Kidney (tissue), 22 donors: ENCODE measurements around the gene ANO10. TPM values are rescaled to one million over a fixed set of nuclear protein-coding genes. Genes with fewer than 3 reads are reported as not detected.
A peak's percentile ranks its signal among the peaks of the same experiment; 100 is the strongest.
"Not testable (repeated sequence)": the region's sequence is repeated elsewhere in the genome, so short reads cannot be mapped to it uniquely, and the experiment has no call there.

Source experiments
- DNase-seq, 5 donors: peaks; one replicate each; pipeline ENCODE4 v3.0.0-alpha.2; 2013 to 2020
- FAIRE-seq: peaks from 2 replicates; lab custom pipeline; 2012; peaks lifted over from hg19 to GRCh38; lab: Jason Lieb, UNC
- H3K27ac ChIP-seq, 2 donors: one replicate each; pipeline ENCODE4 v1.7.0; 2013; ENCODE audit warnings: low read depth in 2 of 2, low read length in 2 of 2, inconsistent platforms in 1 of 2
- H3K27me3 ChIP-seq: one replicate; pipeline ENCODE4 v1.7.1; 2013; ENCODE audit warnings: low read length, inconsistent platforms; ENCODE audit not compliant: control insufficient read depth, insufficient read depth
- H3K36me3 ChIP-seq, 3 donors: one replicate each; pipeline versions ENCODE4 v1.7.0 to v1.7.1; 2013; ENCODE audit warnings: low read length in 3 of 3, control low read depth in 1 of 3, inconsistent platforms in 1 of 3; ENCODE audit not compliant: insufficient read depth in 3 of 3, control insufficient read depth in 2 of 3
- H3K4me1 ChIP-seq, 3 donors: one replicate each; pipeline versions ENCODE4 v1.7.0 to v1.7.1; 2013; ENCODE audit warnings: low read length in 3 of 3, inconsistent platforms in 1 of 3, low read depth in 1 of 3; ENCODE audit not compliant: control insufficient read depth in 2 of 3, insufficient read depth in 2 of 3
- H3K4me3 ChIP-seq, 3 donors: one replicate each; pipeline versions ENCODE4 v1.7.0 to v1.8.1; 2013; ENCODE audit warnings: low read length in 3 of 3, control low read depth in 1 of 3, inconsistent platforms in 1 of 3
- H3K9ac ChIP-seq, 3 donors: one replicate each; pipeline versions ENCODE4 v1.7.0 to v1.7.1; 2013; ENCODE audit warnings: low read length in 3 of 3, control low read depth in 1 of 3, inconsistent platforms in 1 of 3
- H3K9me3 ChIP-seq, 3 donors: one replicate each; pipeline versions ENCODE4 v1.7.0 to v1.7.1; 2013; ENCODE audit warnings: low read length in 3 of 3, control low read depth in 1 of 3, inconsistent platforms in 1 of 3; ENCODE audit not compliant: control insufficient read depth in 2 of 3, insufficient read depth in 1 of 3
- intact Hi-C: fragments of 100-400 bp; cut with DNase I; formaldehyde crosslinking; loops from one replicate; pipeline ENCODE4 v1.11.1; 2022
- long read RNA-seq, 10 donors: library from polyadenylated mRNA in 1 of 10; unstranded in 1 of 10; transcript quantifications; one replicate each; pipeline ENCODE4 v2.0.0 and lab custom pipeline, GENCODE V29; 2021 to 2026
- polyA plus RNA-seq: library from polyadenylated mRNA; stranded (reverse); fragments of 350-450 nt; fragmentation: Illumina TruSeq; extraction: RNeasy Lipid Tissue Mini Kit (QIAGEN cat#74804); gene quantifications from one replicate; pipeline ENCODE4 v1.2.3, GENCODE V29; 2014; ENCODE audit warnings: low read depth, low replicate concordance; ENCODE audit not compliant: insufficient read depth
- total RNA-seq: library from RNA; stranded (reverse); fragmentation: NEBNext Ultra II Directional; extraction: Animal tissue kit (Norgen Biotek cat#: 25700); gene quantifications from one replicate; pipeline ENCODE4 v1.2.1, GENCODE V29; 2021
- TF ChIP-seq, protein P1 (sequence below): IDR thresholded peaks from 3 replicates; pipeline ENCODE4 v1.5.1; 2012; ENCODE audit warnings: mild to moderate bottlenecking, moderate library complexity, borderline replicate concordance; ENCODE audit not compliant: insufficient read depth; ENCODE audit errors: extremely low read depth
- donor health status: control.
- donor health status: control.
- donor health status: control.
- donor health status: control.
- donor health status: control.
- donor health status: DM: yes; HTN: yes; CAD: no.
- donor health status: Normal renal cell carcinoma (clear cell type).

ANO10 gene, protein sequence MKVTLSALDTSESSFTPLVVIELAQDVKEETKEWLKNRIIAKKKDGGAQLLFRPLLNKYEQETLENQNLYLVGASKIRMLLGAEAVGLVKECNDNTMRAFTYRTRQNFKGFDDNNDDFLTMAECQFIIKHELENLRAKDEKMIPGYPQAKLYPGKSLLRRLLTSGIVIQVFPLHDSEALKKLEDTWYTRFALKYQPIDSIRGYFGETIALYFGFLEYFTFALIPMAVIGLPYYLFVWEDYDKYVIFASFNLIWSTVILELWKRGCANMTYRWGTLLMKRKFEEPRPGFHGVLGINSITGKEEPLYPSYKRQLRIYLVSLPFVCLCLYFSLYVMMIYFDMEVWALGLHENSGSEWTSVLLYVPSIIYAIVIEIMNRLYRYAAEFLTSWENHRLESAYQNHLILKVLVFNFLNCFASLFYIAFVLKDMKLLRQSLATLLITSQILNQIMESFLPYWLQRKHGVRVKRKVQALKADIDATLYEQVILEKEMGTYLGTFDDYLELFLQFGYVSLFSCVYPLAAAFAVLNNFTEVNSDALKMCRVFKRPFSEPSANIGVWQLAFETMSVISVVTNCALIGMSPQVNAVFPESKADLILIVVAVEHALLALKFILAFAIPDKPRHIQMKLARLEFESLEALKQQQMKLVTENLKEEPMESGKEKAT
- total RNA-seq (45.7 TPM), polyA plus RNA-seq (48.2 TPM)
- long read RNA-seq, donor 1, partial matches to known transcripts = 0 of 1 reads
- long read RNA-seq, donor 1, other reads (novel, unspliced or antisense) = 0 of 1 reads
- long read RNA-seq, donor 2, partial matches to known transcripts = 0 of 2 reads
- long read RNA-seq, donor 2, other reads (novel, unspliced or antisense) = 0 of 2 reads
- long read RNA-seq, donor 3, partial matches to known transcripts = 0 of 3 reads
- long read RNA-seq, donor 3, other reads (novel, unspliced or antisense) = 0 of 3 reads
- long read RNA-seq, donor 4, partial matches to known transcripts = 0 of 1 reads
- long read RNA-seq, donor 4, other reads (novel, unspliced or antisense) = 0 of 1 reads
- long read RNA-seq, donor 5 = 0 reads
- long read RNA-seq, donor 6, partial matches to known transcripts = 0 of 2 reads
- long read RNA-seq, donor 6, other reads (novel, unspliced or antisense) = 0 of 2 reads
- long read RNA-seq, donor 7, transcript ANO10-201 (13 exons, 3,212 nt) = major isoform, 21 of 51 reads
- long read RNA-seq, donor 7, partial matches to known transcripts = 9 of 51 reads
- long read RNA-seq, donor 7, other reads (novel, unspliced or antisense) = 20 of 51 reads
- long read RNA-seq, donor 8 = 0 reads
- long read RNA-seq, donor 9, partial matches to known transcripts = 0 of 2 reads
- long read RNA-seq, donor 9, other reads (novel, unspliced or antisense) = 0 of 2 reads
- long read RNA-seq, donor 10, partial matches to known transcripts = 0 of 2 reads
- long read RNA-seq, donor 10, other reads (novel, unspliced or antisense) = 0 of 2 reads

GRCh38 chr3:43621656-43622432 lies at the start of gene ANO10:
Gene ANO10, minus strand, starts transcription at chr3:43622011. Its CDS starts 16,159 bp downstream, at chr3:43605852.
- intact Hi-C loops = no loop called here
- peak within 1 kb of the TSS; percentile 60 to 93 (median 73) for H3K9ac ChIP-seq
- TF ChIP-seq, protein P1, sequence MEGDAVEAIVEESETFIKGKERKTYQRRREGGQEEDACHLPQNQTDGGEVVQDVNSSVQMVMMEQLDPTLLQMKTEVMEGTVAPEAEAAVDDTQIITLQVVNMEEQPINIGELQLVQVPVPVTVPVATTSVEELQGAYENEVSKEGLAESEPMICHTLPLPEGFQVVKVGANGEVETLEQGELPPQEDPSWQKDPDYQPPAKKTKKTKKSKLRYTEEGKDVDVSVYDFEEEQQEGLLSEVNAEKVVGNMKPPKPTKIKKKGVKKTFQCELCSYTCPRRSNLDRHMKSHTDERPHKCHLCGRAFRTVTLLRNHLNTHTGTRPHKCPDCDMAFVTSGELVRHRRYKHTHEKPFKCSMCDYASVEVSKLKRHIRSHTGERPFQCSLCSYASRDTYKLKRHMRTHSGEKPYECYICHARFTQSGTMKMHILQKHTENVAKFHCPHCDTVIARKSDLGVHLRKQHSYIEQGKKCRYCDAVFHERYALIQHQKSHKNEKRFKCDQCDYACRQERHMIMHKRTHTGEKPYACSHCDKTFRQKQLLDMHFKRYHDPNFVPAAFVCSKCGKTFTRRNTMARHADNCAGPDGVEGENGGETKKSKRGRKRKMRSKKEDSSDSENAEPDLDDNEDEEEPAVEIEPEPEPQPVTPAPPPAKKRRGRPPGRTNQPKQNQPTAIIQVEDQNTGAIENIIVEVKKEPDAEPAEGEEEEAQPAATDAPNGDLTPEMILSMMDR = no peak
- peaks cover 0 to 3% (median 2%) of the 10 kb centered on the region in 3 donors for H3K4me1 ChIP-seq
- H3K36me3 ChIP-seq = no peaks in the 10 kb centered on the region
- DNase-seq (peak; percentile 99), FAIRE-seq (peak; percentile 93)
- no peaks in the 10 kb centered on the region for H3K27me3 ChIP-seq
- H3K4me3 ChIP-seq = peak within 1 kb of the TSS; percentile 83 to 90 (median 84)
- H3K9me3 ChIP-seq = no peaks in the 10 kb centered on the region
- peak within 1 kb of the TSS; percentile 80 to 90 for H3K27ac ChIP-seq

DNA sequence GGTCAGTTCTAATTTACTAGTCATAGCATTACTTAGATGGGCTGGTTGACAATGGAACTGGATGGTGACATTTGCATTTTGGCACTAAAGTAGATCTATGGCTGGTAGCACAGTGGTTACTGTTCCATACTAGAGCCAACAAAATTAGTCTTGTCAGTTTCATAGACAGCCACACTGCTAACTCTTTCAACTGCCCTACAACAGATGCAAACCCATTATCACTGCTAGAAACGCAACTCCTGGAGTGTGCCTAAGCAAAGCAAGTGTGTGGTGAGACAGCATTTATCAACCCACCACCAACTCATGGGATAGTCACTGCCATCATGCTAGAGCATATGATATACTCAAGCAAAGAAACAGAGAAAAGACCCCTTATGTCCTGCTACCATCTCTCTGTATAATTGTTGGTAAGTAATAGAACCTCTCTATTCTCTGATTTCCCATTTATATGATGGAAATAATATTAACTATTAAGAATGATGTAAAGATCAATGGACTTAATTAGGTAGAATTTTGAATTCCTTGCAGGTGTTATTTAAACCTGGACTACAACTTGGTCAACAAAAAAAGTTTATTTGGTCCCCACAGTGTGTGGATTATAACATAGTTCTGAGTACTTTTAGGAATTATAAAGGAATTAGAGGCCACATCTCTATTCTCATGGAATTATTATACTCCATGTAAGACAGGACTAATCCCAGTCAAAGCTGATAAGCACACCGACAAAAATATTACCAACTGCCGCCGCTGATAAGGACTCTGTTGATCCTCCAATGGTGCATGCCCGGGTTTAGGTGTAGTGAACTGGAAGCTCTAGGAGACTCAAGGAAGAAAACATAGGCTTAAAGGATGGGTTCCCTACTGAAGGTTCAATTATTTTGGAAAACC lies 49.1 kb upstream of the ANO10 start:
- TF ChIP-seq, protein P1 = no peak
- Histone ChIP-seq H3K27ac (no peak overlapping the region), H3K27me3 (no peaks in the 10 kb centered on the region), H3K9ac (no peak overlapping the region), H3K4me1 (no peaks in the 10 kb centered on the region), H3K9me3 (no peaks in the 10 kb centered on the region), H3K4me3 (no peak overlapping the region), H3K36me3 (no peaks in the 10 kb centered on the region)
- intact Hi-C loops = no loop called here
- DNase-seq (no peak), FAIRE-seq (no peak)

- H3K9me3 ChIP-seq, H3K36me3 ChIP-seq, FAIRE-seq, H3K27ac ChIP-seq, intact Hi-C loops, DNase-seq, H3K4me1 ChIP-seq, H3K27me3 ChIP-seq, H3K9ac ChIP-seq, H3K4me3 ChIP-seq: not testable (repeated sequence)
Measured at GRCh38 chr3:43665011-43665410, 43.2 kb upstream of the ANO10 start.

DNA sequence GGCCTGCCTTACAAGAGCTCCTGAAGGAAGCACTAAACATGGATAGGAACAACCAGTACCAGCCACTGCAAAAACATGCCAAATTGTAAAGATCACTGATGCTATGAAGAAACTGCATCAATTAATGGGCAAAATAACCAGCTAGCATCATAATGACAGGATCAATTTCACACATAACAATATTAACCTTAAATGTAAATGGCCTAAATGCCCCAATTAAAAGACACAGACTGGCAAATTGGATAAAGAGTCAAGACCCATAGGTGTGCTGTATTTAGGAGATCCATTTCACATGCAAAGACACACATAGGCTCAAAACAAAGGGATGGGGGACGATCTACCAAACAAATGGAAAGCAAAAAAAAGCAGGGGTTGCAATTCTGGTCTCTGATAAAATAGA lies 39.6 kb upstream of the ANO10 start:
- H3K27ac ChIP-seq, H3K4me3 ChIP-seq, H3K9me3 ChIP-seq, H3K4me1 ChIP-seq, H3K36me3 ChIP-seq, H3K27me3 ChIP-seq, H3K9ac ChIP-seq, intact Hi-C loops, DNase-seq, FAIRE-seq: not testable (repeated sequence)
